Neural cell (in vitro differentiated cells): ENCODE results near the gene HAPLN2.

Experiments
- TAF1 ChIP-seq: IDR thresholded peaks from 2 replicates; pipeline ENCODE4 v1.6.1; 2012; ENCODE audit warnings: low read depth
- TF ChIP-seq, protein P1 (sequence below): fragments of 450-650 bp; IDR thresholded peaks from 2 replicates; pipeline ENCODE4 v1.5.1; 2014; ENCODE audit warnings: antibody characterized with exemption, mild to moderate bottlenecking, moderate library complexity; ENCODE audit not compliant: poor library complexity, severe bottlenecking

DNA sequence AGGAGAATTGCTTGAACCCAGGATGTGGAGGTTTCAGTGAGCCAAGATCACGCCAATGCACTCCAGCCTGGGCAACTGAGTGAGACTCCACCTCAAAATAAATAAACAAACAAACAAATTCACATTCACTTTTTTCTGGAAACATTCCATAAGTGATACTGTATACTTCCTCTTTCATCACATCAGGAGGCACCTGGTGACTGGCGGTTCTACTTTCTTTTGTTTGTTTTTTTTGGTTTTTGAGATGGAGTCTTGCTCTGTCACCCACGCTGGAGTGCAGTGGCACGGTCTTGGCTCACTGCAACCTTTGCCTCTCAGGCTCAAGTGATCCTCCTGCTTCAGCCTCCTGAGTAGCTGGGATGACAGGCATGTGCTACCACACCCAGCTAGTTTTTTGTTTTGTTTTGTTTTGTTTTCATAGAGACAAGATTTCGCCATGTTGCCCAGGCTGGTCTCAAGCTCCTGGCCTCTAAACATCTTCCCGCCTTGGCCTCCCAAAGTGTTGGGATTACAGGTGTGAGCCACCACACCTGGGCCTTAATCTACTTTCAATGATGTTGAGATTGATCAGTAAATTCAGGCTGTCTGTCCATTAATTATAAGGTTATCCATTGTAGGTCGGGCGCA, 10.7 kb downstream of the HAPLN2 start:
- no peak for TF ChIP-seq TAF1
- TF ChIP-seq, protein P1, sequence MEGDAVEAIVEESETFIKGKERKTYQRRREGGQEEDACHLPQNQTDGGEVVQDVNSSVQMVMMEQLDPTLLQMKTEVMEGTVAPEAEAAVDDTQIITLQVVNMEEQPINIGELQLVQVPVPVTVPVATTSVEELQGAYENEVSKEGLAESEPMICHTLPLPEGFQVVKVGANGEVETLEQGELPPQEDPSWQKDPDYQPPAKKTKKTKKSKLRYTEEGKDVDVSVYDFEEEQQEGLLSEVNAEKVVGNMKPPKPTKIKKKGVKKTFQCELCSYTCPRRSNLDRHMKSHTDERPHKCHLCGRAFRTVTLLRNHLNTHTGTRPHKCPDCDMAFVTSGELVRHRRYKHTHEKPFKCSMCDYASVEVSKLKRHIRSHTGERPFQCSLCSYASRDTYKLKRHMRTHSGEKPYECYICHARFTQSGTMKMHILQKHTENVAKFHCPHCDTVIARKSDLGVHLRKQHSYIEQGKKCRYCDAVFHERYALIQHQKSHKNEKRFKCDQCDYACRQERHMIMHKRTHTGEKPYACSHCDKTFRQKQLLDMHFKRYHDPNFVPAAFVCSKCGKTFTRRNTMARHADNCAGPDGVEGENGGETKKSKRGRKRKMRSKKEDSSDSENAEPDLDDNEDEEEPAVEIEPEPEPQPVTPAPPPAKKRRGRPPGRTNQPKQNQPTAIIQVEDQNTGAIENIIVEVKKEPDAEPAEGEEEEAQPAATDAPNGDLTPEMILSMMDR, result no peak
